LNCaP clone FGC (cell line): Measurements from ENCODE around the gene DAGLA.

Source experiments
- DNase-seq: peaks from one replicate; pipeline ENCODE4 v3.0.0-alpha.2; 2011; ENCODE audit warnings: low read depth
- H3K4me3 ChIP-seq: 2 replicates; pipeline ENCODE4 v1.5.1; 2011; ENCODE audit warnings: mild to moderate bottlenecking, low read depth, low read length, control low read depth
- CTCF ChIP-seq: IDR thresholded peaks from 2 replicates; pipeline ENCODE4 v1.5.1; 2012; ENCODE audit warnings: mild to moderate bottlenecking; ENCODE audit not compliant: control insufficient read depth, insufficient read depth; ENCODE audit errors: extremely low read depth

DAGLA gene

GRCh38 chr11:61765550-61766253 lies 85.5 kb downstream of the DAGLA start:
- no peak for DNase-seq
- no peak for TF ChIP-seq CTCF
- no peak overlapping the region for H3K4me3 ChIP-seq

- no peak overlapping the region for H3K4me3 ChIP-seq
- no peak for DNase-seq
- no peak for TF ChIP-seq CTCF
Measured at GRCh38 chr11:61766353-61766841, 86.2 kb downstream of the DAGLA start.

- no peak overlapping the region for H3K4me3 ChIP-seq
- TF ChIP-seq CTCF, result no peak
- no peak for DNase-seq
Measured at GRCh38 chr11:61768376-61769076, 88.3 kb downstream of the DAGLA start.

- no peak overlapping the region for H3K4me3 ChIP-seq
- no peak for TF ChIP-seq CTCF
- no peak for DNase-seq
Measured at GRCh38 chr11:61769169-61769920, 89.2 kb downstream of the DAGLA start.

GRCh38 chr11:61769946-61770683 lies 89.9 kb downstream of the DAGLA start:
- no peak for DNase-seq
- no peak for TF ChIP-seq CTCF
- no peak overlapping the region for H3K4me3 ChIP-seq

- no peak overlapping the region for H3K4me3 ChIP-seq
- no peak for TF ChIP-seq CTCF
- DNase-seq, result no peak
Measured at GRCh38 chr11:61771195-61771894, 91.2 kb downstream of the DAGLA start.
